Erythroblast (primary cell): Measurements from ENCODE around the gene ZNF185.

ENCODE experiments used
- GATA1 ChIP-seq: IDR thresholded peaks from 2 replicates; pipeline ENCODE4 v1.6.1; 2011; ENCODE audit warnings: low read depth, mild to moderate bottlenecking, control low read depth, low read length, moderate library complexity
- POLR2A ChIP-seq: IDR thresholded peaks from 2 replicates; pipeline ENCODE4 v1.6.1; 2011; ENCODE audit warnings: mild to moderate bottlenecking, low read length

DNA sequence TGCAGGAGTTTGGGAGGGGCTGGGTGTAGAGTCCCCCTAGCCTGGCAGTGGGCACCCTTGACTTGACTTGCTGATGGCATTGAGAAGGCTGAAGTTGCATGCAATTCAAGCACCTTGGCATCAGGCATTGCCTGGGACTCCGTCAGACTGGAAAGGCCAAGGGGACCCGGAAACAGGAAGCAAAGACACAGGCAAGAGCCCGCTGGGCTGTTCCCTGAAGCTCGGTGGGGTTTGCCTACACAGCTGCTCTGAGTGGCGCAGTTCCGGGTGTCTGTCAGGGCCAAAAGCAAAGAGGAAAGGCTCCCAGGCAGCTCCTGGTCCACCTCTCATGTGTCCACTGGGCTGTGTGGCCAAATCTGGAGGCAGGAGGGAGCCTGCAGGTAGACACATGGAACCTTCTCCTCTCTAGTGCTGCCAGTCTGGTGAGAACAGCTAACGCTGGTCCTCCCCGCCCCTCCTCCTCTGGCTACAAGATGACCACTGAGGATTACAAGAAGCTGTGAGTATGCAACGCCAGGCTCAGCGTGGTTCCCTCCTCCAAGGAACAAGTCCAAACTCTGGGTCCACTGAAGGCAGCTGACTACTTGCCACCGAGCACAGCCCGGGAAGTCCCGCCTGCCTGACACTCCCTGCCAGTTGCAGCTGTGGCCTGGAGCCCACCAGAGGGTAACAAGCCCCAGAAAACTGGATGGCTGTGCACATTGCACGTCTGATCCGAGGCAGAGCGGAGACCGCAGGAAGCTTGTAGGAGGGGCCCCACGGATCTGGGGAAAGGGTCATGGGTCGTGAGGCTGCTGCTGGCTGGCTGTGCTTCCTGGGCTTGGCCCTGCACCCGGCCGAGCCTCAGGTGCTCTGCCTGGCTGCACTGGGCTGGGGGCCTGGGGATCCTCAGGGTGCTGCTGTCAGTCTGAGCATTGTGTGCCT is 20.1 kb downstream of the ZNF185 start:
- TF ChIP-seq POLR2A (no peak), GATA1 (no peak)
